ENCODE results near the gene NUAK1. TPM values are rescaled to one million over a fixed set of nuclear protein-coding genes. Genes with fewer than 3 reads are reported as not detected.
A peak's percentile ranks its signal among the peaks of the same experiment; 100 is the strongest.

Gene NUAK1
- total RNA-seq, 1 experiment from 2014 or later = 50.3 TPM

GRCh38 chr12:106074361-106074705 is 64.4 kb downstream of the NUAK1 start:
- no peaks in the 10 kb centered on the region for H3K9me3 ChIP-seq (ENCODE audit: control insufficient read depth, insufficient read depth, low read depth, low read length)
- in situ Hi-C loops (cut with HindIII; ENCODE audit: low pct_unique_long_range_greater_than_20kb, low sequenced_read_pairs) (no loop called here), intact Hi-C loops (cut with micrococcal nuclease; ENCODE audit: unreplicated experiment) (no loop called here)
- no peak for DNase-seq (ENCODE audit: low read depth, low spot score)
- peak overlapping the region; percentile 55; the same call in 1 of the 2 replicates for H3K27ac ChIP-seq (ENCODE audit: low read length)
- H3K36me3 ChIP-seq (ENCODE audit: control insufficient read depth, insufficient read depth, low read length) = no peaks in the 10 kb centered on the region
- BruUV-seq (replicated peaks) = no TSS peak
- ATAC-seq = no peak
- ChIA-PET POLR2A (no interaction called here), CTCF (no interaction called here)
- TF ChIP-seq POLR2AphosphoS5 (IDR thresholded peaks at IDR 0.05; ENCODE audit: low read depth, low read length) = no peak
- TF ChIP-seq TCF7L2 (IDR thresholded peaks at IDR 0.05; ENCODE audit: low read depth, low read length) = no peak
- TF ChIP-seq SIN3A (IDR thresholded peaks at IDR 0.05; ENCODE audit: borderline replicate concordance, insufficient read depth, low read depth, low read length) = no peak
- TF ChIP-seq, protein P1, sequence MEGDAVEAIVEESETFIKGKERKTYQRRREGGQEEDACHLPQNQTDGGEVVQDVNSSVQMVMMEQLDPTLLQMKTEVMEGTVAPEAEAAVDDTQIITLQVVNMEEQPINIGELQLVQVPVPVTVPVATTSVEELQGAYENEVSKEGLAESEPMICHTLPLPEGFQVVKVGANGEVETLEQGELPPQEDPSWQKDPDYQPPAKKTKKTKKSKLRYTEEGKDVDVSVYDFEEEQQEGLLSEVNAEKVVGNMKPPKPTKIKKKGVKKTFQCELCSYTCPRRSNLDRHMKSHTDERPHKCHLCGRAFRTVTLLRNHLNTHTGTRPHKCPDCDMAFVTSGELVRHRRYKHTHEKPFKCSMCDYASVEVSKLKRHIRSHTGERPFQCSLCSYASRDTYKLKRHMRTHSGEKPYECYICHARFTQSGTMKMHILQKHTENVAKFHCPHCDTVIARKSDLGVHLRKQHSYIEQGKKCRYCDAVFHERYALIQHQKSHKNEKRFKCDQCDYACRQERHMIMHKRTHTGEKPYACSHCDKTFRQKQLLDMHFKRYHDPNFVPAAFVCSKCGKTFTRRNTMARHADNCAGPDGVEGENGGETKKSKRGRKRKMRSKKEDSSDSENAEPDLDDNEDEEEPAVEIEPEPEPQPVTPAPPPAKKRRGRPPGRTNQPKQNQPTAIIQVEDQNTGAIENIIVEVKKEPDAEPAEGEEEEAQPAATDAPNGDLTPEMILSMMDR (IDR thresholded peaks at IDR 0.05) = no peak
- TF ChIP-seq, protein P2, sequence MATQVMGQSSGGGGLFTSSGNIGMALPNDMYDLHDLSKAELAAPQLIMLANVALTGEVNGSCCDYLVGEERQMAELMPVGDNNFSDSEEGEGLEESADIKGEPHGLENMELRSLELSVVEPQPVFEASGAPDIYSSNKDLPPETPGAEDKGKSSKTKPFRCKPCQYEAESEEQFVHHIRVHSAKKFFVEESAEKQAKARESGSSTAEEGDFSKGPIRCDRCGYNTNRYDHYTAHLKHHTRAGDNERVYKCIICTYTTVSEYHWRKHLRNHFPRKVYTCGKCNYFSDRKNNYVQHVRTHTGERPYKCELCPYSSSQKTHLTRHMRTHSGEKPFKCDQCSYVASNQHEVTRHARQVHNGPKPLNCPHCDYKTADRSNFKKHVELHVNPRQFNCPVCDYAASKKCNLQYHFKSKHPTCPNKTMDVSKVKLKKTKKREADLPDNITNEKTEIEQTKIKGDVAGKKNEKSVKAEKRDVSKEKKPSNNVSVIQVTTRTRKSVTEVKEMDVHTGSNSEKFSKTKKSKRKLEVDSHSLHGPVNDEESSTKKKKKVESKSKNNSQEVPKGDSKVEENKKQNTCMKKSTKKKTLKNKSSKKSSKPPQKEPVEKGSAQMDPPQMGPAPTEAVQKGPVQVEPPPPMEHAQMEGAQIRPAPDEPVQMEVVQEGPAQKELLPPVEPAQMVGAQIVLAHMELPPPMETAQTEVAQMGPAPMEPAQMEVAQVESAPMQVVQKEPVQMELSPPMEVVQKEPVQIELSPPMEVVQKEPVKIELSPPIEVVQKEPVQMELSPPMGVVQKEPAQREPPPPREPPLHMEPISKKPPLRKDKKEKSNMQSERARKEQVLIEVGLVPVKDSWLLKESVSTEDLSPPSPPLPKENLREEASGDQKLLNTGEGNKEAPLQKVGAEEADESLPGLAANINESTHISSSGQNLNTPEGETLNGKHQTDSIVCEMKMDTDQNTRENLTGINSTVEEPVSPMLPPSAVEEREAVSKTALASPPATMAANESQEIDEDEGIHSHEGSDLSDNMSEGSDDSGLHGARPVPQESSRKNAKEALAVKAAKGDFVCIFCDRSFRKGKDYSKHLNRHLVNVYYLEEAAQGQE (IDR thresholded peaks at IDR 0.05; ENCODE audit: insufficient read depth in 1 of 2, low read depth in 2 of 2, low read length in 1 of 2) = no peak
- H3K27me3 ChIP-seq (ENCODE audit: control insufficient read depth, insufficient read depth, low read length) = no peaks in the 10 kb centered on the region
- no peak overlapping the region for H3K4me3 ChIP-seq (ENCODE audit: low read depth in 2 of 2, low read length in 2 of 2)
- H3K4me1 ChIP-seq (ENCODE audit: control insufficient read depth, insufficient read depth, low read length) = peaks cover 33% of the 10 kb centered on the region

GRCh38 chr12:106073179-106073578 is 65.6 kb downstream of the NUAK1 start:
- Histone ChIP-seq H3K27me3 (ENCODE audit: control insufficient read depth, insufficient read depth, low read length) (no peaks in the 10 kb centered on the region), H3K4me3 (ENCODE audit: low read depth in 2 of 2, low read length in 2 of 2) (no peak overlapping the region), H3K36me3 (ENCODE audit: control insufficient read depth, insufficient read depth, low read length) (peaks cover under 1% of the 10 kb centered on the region; the same call in 1 of the 2 replicates), H3K27ac (ENCODE audit: low read length) (peak overlapping the region; percentile 54; the same call in 1 of the 2 replicates), H3K4me1 (ENCODE audit: control insufficient read depth, insufficient read depth, low read length) (peaks cover 22% of the 10 kb centered on the region), H3K9me3 (ENCODE audit: control insufficient read depth, insufficient read depth, low read depth, low read length) (no peaks in the 10 kb centered on the region)
- DNase-seq (ENCODE audit: low read depth, low spot score) = no peak
- no TSS peak for BruUV-seq (replicated peaks)
- TF ChIP-seq POLR2AphosphoS5 (IDR thresholded peaks at IDR 0.05; ENCODE audit: low read depth, low read length) (no peak), SIN3A (IDR thresholded peaks at IDR 0.05; ENCODE audit: borderline replicate concordance, insufficient read depth, low read depth, low read length) (no peak), TCF7L2 (IDR thresholded peaks at IDR 0.05; ENCODE audit: low read depth, low read length) (no peak)
- TF ChIP-seq, protein P2 (IDR thresholded peaks at IDR 0.05; ENCODE audit: insufficient read depth in 1 of 2, low read depth in 2 of 2, low read length in 1 of 2) = no peak
- TF ChIP-seq, protein P1 (IDR thresholded peaks at IDR 0.05) = no peak
- intact Hi-C loops (cut with micrococcal nuclease; ENCODE audit: unreplicated experiment) (no loop called here), in situ Hi-C loops (cut with HindIII; ENCODE audit: low pct_unique_long_range_greater_than_20kb, low sequenced_read_pairs) (no loop called here)
- ChIA-PET POLR2A (no interaction called here), CTCF (no interaction called here)
- no peak for ATAC-seq
